ENCODE measurements around the gene ABCA10. TPM values are rescaled to one million over a fixed set of nuclear protein-coding genes. Genes with fewer than 3 reads are reported as not detected.
"Not testable (repeated sequence)": the region's sequence is repeated elsewhere in the genome, so short reads cannot be mapped to it uniquely, and the experiment has no call there.

The ABCA10 gene
- total RNA-seq, 1 experiment from 2014 or later: 0.34 TPM

DNA sequence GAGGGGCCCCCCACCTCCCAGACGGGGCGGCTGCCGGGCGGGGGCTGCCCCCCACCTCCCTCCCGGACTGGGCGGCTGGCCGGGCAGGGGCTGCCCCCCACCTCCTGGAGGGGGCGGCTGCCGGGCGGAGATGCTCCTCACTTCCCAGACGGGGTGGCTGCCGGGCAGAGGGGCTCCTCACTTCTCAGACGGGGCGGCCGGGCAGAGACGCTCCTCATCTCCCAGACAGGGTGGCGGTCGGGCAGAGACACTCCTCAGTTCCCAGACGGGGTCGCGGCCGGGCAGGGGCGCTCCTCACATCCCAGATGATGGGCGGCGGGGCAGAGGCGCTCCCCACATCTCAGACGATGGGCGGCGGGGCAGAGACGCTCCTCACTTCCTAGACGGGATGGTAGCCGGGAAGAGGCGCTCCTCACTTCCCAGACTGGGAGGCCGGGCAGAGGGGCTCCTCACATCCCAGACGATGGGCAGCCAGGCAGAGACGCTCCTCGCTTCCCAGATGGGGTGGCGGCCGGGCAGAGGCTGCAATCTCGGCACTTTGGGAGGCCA is 32.4 kb downstream of the ABCA10 start:
- H3K4me1 ChIP-seq (ENCODE audit: control insufficient read depth in 1 of 2, insufficient read depth in 2 of 2, low read length in 2 of 2); POLR2A ChIA-PET; CTCF ChIA-PET; H3K9ac ChIP-seq (ENCODE audit: low read length); H4K20me1 ChIP-seq (ENCODE audit: insufficient read depth); RAD21 ChIA-PET (ENCODE audit: low non-redundant PET in 1 of 2, low total read pairs in 2 of 2, uncharacterized antibody in 2 of 2, unreplicated experiment in 2 of 2); DNase-seq (ENCODE audit: low read depth, low spot score); H3K27ac ChIP-seq (ENCODE audit: low read depth, low read length); H3K9me2 ChIP-seq (ENCODE audit: insufficient read depth); intact Hi-C loops (cut with micrococcal nuclease); H3K27me3 ChIP-seq (ENCODE audit: insufficient read depth, low read length); H3K36me3 ChIP-seq (ENCODE audit: control insufficient read depth in 1 of 2, insufficient read depth in 2 of 2, low read length in 2 of 2); H3K4me2 ChIP-seq (ENCODE audit: low read length); BruUV-seq (replicated peaks); H3K79me2 ChIP-seq (ENCODE audit: insufficient read depth, low read length); H2AFZ ChIP-seq (ENCODE audit: low read depth, low read length, poor library complexity, severe bottlenecking); H3K9me3 ChIP-seq (ENCODE audit: control insufficient read depth in 1 of 2, insufficient read depth in 1 of 2, low read depth in 1 of 2, low read length in 2 of 2); ATAC-seq; H3K4me3 ChIP-seq (replicated peaks in 1 of 2; ENCODE audit: low read depth in 1 of 2, low read length in 2 of 2): not testable (repeated sequence)

DNA sequence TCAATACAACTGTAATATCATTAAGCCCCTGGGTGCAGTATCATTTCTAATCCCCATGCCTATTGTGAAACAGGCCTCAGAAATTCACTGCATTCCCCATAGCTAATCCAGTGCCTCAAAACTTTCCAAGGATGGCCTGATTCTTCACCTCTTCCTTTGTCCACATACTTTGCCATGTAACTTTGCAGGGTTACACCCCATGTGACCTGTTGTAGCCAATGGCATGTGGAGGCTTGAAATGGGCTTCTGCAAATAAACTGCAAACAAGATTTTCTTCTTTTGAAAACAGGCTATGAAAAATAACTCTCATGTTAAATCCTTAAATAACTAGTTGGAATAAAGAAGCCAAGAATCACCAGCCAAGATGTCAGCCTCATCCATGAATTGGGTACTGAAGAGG is 35.9 kb downstream of the ABCA10 start:
- no TSS peak for BruUV-seq (replicated peaks)
- Histone ChIP-seq H3K9me2 (ENCODE audit: insufficient read depth) (no peaks in the 10 kb centered on the region), H3K4me3 (replicated peaks in 1 of 2; ENCODE audit: low read depth in 1 of 2, low read length in 2 of 2) (no peak overlapping the region), H3K36me3 (ENCODE audit: control insufficient read depth in 1 of 2, insufficient read depth in 2 of 2, low read length in 2 of 2) (no peaks in the 10 kb centered on the region), H3K79me2 (ENCODE audit: insufficient read depth, low read length) (no peaks in the 10 kb centered on the region), H3K4me2 (ENCODE audit: low read length) (no peak overlapping the region), H4K20me1 (ENCODE audit: insufficient read depth) (no peaks in the 10 kb centered on the region), H3K9ac (ENCODE audit: low read length) (no peak overlapping the region), H3K9me3 (ENCODE audit: control insufficient read depth in 1 of 2, insufficient read depth in 1 of 2, low read depth in 1 of 2, low read length in 2 of 2) (no peaks in the 10 kb centered on the region), H3K27me3 (ENCODE audit: insufficient read depth, low read length) (no peaks in the 10 kb centered on the region), H3K27ac (ENCODE audit: low read depth, low read length) (no peak overlapping the region), H2AFZ (ENCODE audit: low read depth, low read length, poor library complexity, severe bottlenecking) (no peak overlapping the region), H3K4me1 (ENCODE audit: control insufficient read depth in 1 of 2, insufficient read depth in 2 of 2, low read length in 2 of 2) (no peaks in the 10 kb centered on the region)
- no peak for DNase-seq (ENCODE audit: low read depth, low spot score)
- no peak for ATAC-seq
- ChIA-PET POLR2A (no interaction called here), RAD21 (ENCODE audit: low non-redundant PET in 1 of 2, low total read pairs in 2 of 2, uncharacterized antibody in 2 of 2, unreplicated experiment in 2 of 2) (no interaction called here), CTCF (no interaction called here)
- intact Hi-C loops (cut with micrococcal nuclease): no loop called here
- no peak for TF ChIP-seq SP1 (IDR thresholded peaks at IDR 0.05; ENCODE audit: low read depth)
- TF ChIP-seq ZNF274 (IDR thresholded peaks at IDR 0.05; ENCODE audit: low read depth, low read length): no peak
- TF ChIP-seq JUND (IDR thresholded peaks at IDR 0.05): no peak
- no peak for TF ChIP-seq CBX3 (IDR thresholded peaks at IDR 0.05; ENCODE audit: low read depth)
- TF ChIP-seq, protein P1, sequence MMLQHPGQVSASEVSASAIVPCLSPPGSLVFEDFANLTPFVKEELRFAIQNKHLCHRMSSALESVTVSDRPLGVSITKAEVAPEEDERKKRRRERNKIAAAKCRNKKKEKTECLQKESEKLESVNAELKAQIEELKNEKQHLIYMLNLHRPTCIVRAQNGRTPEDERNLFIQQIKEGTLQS (IDR thresholded peaks at IDR 0.05): no peak
